GM12872 (cell line): Measurements from ENCODE around the gene WFDC5.

Experiments
- CTCF ChIP-seq: IDR thresholded peaks from 3 replicates; pipeline ENCODE4 v1.5.1; 2011; ENCODE audit warnings: low read depth, mild to moderate bottlenecking, low read length, moderate library complexity; ENCODE audit not compliant: insufficient read depth

Gene WFDC5

GRCh38 chr20:45064812-45065211, 50.2 kb downstream of the WFDC5 start:
- no peak for TF ChIP-seq CTCF

- no peak for TF ChIP-seq CTCF
Measured at GRCh38 chr20:45061244-45061643, 53.7 kb downstream of the WFDC5 start.

GRCh38 chr20:45060294-45060693, 54.7 kb downstream of the WFDC5 start:
- TF ChIP-seq CTCF = no peak
